ENCODE results near the gene SLAMF6.

DNA sequence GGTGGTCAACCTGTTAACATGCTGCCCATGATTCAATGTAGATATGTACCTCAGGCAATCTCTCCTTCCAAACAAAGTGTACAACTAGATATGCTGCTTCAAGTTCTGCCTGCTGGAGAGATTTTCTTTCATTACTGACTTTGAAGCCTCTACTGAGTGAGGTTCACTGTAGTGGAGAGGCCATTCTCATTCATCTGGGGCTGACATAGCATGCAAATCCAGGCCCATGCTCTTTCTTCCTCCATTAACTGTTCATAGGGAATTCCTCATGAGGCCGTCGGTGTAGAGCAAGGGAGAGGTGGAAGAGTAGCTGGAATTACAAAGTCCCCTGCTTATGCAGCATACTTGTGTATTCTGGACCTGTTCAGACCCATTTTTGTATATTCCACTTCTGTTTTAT, 84.1 kb downstream of the SLAMF6 start:
- TF ChIP-seq, protein P1, sequence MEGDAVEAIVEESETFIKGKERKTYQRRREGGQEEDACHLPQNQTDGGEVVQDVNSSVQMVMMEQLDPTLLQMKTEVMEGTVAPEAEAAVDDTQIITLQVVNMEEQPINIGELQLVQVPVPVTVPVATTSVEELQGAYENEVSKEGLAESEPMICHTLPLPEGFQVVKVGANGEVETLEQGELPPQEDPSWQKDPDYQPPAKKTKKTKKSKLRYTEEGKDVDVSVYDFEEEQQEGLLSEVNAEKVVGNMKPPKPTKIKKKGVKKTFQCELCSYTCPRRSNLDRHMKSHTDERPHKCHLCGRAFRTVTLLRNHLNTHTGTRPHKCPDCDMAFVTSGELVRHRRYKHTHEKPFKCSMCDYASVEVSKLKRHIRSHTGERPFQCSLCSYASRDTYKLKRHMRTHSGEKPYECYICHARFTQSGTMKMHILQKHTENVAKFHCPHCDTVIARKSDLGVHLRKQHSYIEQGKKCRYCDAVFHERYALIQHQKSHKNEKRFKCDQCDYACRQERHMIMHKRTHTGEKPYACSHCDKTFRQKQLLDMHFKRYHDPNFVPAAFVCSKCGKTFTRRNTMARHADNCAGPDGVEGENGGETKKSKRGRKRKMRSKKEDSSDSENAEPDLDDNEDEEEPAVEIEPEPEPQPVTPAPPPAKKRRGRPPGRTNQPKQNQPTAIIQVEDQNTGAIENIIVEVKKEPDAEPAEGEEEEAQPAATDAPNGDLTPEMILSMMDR (IDR thresholded peaks at IDR 0.05; ENCODE audit: low read depth, low read length, poor library complexity, severe bottlenecking): no peak
- no peak for TF ChIP-seq EZH2phosphoT487 (IDR thresholded peaks at IDR 0.05; ENCODE audit: borderline replicate concordance, low read length)
